T-helper 2 cell (primary cell): ENCODE data around the gene INPP5A.

Experiments
- DNase-seq, 5 experiments: peaks; one replicate each; pipeline versions ENCODE4 v3.0.0 to v3.0.0-alpha.2; 2012 to 2022

INPP5A gene

DNA sequence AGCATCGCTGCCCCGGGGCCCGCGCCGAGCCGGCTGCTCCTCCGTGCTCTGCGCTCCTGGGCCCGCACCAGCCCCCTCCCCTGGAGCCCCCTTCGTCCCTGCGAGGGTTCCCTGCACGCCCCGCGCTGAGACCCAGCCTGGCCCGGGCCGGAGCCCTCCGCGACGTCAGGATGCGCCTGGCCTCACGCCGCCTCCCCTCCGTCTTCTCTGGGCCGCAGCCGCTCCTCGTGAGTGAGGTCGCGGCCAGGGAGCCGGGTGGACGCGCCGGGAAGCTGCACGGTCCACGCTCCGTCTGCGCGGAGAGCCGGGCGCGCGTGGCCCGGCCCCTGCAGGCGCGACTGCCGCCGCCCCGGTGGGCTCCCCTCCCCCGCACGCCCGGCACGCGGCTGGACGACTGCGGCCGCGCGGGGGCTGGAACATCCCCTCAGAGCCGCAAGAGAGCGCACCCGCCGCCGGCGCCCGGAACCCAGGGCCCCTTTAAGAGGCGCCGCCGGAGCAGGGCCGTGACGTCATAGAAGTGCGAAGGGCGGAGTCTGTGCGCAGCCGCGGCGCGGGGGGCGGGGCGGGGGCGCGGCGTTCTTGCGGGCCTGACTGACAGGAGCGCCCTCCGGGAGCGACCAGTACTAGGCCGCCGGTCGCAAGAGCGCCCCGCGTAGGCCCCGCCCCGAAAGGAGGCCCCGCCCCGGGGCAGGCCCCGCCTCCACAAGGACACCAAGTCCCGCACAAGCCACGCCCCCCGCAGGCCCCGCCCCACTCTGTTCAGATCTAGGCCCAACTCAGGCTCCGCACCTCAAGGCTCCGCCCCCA lies 507 bp upstream of the INPP5A start:
- DNase-seq, result peak; percentile 98 to 100 (median 100)

DNA sequence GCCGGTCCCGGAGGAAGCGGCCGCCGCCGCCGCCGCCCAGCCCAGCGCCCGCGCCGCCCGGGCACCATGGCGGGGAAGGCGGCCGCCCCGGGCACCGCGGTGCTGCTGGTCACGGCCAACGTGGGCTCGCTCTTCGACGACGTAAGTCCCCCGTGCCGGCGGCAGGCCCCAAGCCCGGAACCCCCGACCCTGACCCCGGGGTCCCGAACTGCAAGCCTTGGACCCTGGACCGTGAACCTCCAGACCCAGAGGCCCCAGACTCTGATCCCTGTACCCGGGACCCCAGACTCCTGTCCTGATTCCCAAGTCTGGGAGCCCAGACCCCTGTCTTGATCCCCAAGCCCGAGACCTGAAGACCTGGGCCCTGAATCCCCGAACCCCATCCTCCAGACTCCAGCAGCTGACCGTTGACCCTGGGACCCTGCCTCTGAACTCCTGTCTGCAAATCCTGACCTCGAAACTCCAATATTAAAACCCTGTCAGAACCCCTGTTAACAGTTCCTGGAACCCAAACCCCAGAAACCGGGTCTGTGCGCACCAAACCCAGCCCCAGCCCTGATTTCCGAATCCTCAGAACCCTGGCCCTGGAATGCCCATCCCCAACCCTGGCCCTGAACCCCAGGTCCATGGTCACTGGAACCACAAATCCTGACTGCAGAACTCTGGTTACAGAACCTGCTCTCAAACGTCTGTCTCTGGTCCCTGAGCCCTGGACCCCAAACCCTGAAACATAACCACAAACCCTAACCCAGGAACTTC lies 623 bp downstream of the INPP5A start:
- DNase-seq, result peak in 2 of 5 experiments; percentile 7 to 29

GRCh38 chr10:132538790-132539421 lies 1.3 kb downstream of the INPP5A start:
- DNase-seq, result peak in 1 of 5 experiments; percentile 2

DNA sequence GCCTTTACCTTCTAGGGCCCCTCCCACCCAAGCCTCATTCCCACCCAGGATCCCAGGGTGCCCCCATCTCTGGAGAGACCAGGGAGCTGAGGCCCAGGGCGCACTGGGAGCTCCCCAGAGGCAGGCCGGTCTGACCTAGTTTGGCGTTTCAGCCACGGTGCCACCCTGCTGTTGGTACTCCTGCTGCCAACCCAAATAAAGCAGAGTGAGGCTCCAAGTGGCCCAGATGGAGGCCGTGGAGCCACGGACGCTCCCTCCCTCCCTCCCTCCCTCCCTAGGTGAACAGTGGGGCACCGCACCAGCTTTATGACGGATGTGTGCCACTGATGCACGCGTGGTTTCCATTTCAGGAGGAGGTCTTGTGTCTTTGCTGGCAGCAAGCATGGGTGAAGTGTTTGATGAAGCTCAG lies 1.8 kb downstream of the INPP5A start:
- DNase-seq, result peak in 2 of 5 experiments; percentile 7 to 45

DNA sequence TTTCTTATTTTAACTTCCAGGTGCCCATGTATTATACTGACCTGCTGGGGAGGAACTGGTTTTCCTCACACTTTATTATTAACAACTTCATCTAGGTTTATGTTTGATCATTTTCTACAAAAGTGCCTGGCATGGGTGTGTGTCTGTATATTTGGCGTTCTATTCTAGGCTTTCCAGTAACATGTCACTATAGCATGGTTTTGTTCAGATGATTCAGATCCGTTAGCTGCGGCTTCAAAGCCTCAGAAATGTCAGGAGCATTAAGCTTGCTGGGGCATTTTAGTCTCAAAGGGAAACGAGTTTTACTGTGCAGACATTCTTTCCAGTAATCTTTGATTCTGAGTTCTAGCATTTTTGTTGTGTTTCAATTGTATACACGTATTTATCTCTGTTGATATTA lies 2.3 kb downstream of the INPP5A start:
- peak in 1 of 5 experiments; percentile 35 for DNase-seq

DNA sequence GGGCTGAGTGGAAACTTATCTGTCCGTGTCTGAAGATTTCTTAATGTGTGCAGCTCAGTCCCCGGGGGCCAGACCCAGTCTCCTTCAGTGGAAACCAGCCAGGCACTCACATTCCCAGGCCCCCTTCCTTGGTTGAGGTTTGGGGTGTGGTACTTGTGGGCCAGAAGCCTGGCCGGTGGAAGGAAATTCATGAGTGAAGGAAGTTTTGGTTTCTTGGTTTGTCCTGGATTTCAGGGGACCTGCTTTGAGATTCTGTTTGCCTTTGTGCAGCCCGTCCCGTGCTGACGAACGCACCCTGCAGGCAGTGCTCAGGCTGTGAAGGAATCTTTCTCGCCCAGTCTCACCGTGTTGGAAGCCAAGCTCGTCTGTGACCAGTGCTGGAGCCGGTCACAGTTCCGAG lies 2.9 kb downstream of the INPP5A start:
- DNase-seq, result peak in 1 of 5 experiments; percentile 5

GRCh38 chr10:132541129-132541528 lies 3.5 kb downstream of the INPP5A start:
- no peak for DNase-seq

DNA sequence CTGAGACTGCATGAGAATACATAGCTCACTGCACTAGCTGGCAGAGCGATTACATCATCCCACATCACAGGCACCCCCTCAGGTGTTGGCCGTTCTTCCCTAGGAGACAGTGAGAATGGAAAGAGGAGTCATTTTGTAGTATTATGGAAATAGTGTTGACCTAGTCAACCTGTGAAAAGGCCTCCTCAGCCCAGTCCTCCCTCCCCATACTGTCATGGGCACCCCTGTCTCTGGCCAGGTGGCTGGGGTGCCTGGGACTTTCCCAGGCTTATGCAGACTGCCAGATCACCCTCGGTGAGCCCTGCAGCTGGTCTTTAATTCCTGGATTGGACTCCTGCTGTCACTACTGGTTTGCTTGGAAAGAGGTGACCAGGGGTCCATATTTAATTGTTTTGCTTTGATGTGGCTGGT lies 4.0 kb downstream of the INPP5A start:
- no peak for DNase-seq

GRCh38 chr10:132542086-132542775 lies 4.6 kb downstream of the INPP5A start:
- peak in 1 of 5 experiments; percentile 3 for DNase-seq

GRCh38 chr10:132542819-132543218 lies 5.2 kb downstream of the INPP5A start:
- no peak for DNase-seq

DNA sequence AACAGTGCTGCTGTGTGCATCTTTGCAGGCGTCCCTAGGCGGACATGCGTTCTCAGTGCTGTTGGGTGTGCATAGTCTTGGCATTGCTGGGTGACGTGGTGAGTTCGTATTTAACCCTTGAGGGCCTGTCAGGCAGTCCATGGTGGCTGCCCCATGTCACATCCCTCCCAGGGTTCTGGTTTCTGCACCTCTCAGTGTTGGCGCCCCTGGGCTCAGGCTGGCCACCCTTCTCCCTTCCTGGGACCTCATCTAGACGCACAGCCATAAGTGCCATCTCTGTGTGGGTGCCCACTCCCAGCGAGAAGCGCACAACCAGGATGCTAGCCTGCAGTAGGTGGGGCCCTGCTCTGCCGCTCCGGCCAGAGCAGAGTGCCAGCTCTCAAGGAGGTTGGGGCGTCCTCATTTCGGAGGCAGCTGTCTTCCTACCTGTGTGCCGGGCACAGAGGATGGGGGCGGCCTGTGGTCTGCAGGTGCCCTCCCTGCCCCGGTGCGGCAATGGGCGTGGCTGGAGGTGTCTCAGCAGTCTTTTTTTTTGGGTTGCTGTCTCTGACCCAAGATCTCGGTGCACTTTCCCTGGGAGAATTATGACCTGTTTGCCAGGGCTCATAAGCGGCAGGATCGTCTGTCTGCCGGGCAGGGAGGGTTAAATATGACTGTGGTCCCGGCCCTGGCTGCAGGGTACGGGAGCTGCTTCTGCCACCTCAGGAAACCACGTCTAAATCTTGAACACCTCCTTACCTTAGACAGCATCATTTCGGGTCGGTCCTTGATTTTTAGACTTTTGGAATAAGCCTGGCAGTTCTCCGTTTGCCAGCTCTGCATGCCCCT lies 6.5 kb downstream of the INPP5A start:
- peak in 1 of 5 experiments; percentile 26 for DNase-seq

GRCh38 chr10:132544744-132545658 lies 7.4 kb downstream of the INPP5A start:
- DNase-seq, result peak in 1 of 5 experiments; percentile 35

DNA sequence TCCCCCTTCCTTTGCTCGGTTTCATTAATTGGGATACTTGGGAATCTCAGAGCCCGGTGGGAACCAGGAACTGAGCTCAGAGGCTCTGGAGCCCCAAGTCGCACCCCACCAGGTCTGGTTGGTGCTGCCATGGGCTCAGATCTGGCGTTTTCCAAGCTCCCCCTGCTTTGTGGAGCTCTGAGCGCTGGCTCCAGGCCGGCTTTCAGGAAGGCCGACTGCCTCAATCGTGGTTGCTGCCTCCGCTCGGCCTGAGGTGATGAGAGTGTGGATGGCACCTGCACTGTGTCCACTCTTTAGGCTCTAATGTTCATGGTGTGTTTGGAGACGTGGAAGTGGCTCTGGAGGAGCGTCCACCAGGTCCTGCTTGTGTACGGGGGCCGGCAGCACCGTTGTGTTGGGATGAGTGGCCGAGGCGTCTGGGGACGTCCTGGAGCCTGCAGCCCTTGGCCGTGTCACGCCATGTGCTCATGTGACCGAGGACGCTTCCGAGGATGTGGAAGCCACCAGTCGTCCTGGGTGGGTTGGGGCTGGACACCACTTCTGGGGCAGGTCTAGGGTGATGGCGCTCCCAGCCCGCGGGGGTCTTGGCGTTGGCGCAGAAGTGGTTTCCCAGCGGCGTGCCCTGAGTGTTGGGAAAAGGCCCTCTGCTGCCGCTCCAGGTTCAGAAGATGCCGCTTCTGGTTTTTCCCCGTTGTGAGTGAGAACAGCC lies 8.2 kb downstream of the INPP5A start:
- no peak for DNase-seq

DNA sequence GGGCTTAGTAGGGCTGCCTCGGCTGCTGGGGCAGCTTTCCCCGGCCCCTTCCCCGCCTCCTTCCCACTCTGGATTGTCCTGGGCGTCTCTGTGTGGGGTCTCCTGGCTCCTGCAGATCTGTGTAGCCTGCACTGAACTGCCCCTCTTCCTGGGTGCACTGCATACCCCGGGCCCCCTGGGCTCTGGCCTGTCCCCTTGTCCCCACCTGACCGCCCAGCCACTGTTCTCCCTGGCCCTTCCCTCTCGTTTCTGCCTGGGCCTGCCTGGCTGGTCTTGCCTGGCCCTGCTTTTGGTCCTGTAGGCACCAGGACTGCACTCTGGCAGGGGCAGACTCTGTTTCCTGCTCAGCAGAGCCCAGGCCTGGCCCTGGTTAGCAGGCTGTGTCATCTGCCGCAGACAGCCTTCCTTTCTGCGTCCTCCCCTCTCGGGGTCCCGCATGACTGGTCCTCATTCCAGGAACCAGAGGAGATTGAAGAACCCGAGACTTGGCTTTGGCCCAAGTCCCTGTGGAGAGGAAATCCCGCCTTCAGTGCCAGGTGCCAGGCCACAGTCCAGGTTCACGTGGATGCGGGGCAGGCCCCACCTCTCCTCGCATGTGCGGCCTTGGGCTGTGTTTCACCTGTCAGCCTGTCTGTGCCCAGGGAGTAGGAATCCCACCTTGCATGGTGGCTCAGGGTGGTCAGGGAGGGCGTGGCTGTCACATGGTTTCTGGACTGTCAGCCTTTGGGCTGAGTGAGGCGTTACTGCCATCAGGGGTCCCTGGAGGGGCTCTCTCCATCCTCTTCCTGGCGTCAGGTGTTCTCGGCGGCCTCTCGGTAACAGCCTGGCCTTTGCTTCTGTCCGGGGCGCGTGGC lies 9.2 kb downstream of the INPP5A start:
- DNase-seq, result no peak

DNA sequence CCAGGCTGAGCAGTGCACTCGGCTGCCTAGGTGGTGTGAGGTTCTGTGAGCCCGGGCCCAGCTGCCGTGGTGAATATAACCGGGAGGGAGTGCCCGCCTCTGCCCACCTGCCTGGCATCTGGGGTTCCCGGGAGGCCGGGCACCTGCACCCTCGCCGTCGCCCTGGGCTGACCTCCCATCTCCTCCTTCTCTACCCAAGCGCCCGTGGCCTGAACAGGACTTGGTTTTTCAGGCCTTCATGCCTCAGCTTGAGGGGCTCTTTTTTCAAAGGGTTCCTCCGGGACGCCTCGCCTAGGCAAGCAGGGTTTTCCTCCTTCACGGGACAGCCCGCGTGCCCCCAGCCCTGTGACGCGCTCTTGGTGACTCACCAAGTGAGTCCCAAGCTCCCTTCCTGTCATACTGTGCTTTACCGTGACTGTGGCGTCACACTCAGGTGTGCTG lies 9.9 kb downstream of the INPP5A start:
- no peak for DNase-seq

- no peak for DNase-seq
These were observed 10.7 kb downstream of the INPP5A start for GRCh38 chr10:132548106-132548823.

GRCh38 chr10:132548869-132549268 lies 11.3 kb downstream of the INPP5A start:
- no peak for DNase-seq

DNA sequence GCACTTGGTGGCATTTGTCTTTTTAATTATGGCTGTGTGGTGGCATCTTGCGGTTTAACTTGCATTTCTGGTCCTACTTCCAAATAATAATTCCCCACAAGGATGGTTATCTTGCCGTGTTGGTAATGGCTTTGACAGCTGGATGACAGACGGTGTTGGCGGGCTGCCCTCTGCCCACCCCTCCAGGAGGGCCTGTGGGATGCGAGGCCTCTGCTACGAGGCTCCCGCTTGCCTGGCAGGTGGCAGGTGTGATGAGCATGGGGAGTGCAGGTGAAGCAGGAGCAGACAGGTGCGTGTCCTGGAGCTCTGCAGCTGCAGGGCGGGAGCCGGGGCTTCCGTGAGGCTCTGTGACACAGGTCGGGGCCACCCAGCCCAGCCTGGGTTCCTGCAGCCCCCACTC lies 11.8 kb downstream of the INPP5A start:
- no peak for DNase-seq
